BJ (cell line): ENCODE measurements around the gene DUSP2. TPM values are rescaled to one million over a fixed set of nuclear protein-coding genes. Genes with fewer than 3 reads are reported as not detected.

Source experiments
- CTCF ChIA-PET: fragments of 350-600 bp; formaldehyde crosslinking; extraction: SDS; loops from one replicate; lab custom pipeline; 2021; ENCODE audit warnings: antibody characterized with exemption, inconsistent platforms; lab: Yijun Ruan, JAX
- POLR2A ChIA-PET: fragments of 300-600 bp; sonication (Branson Sonifier 250); formaldehyde crosslinking; extraction: SDS; loops from one replicate; lab custom pipeline; 2021; ENCODE audit warnings: antibody characterized with exemption; lab: Charles Lee
- DNase-seq: peaks from one replicate; pipeline ENCODE4 v3.0.0-alpha.2; 2011; ENCODE audit warnings: low read depth
- H3K27me3 ChIP-seq: 2 replicates; pipeline ENCODE4 v1.6.0; 2011; ENCODE audit warnings: low read length; ENCODE audit not compliant: control insufficient read depth, insufficient read depth
- H3K36me3 ChIP-seq: 2 replicates; pipeline ENCODE4 v1.5.1; 2011; ENCODE audit warnings: low read length; ENCODE audit not compliant: control insufficient read depth, insufficient read depth
- H3K4me3 ChIP-seq: 2 replicates; pipeline ENCODE4 v1.5.1; 2011; ENCODE audit warnings: low read depth, mild to moderate bottlenecking, control low read depth, low read length
- CTCF ChIP-seq: IDR thresholded peaks from 2 replicates; pipeline ENCODE4 v1.5.1; 2011; ENCODE audit warnings: low read depth, mild to moderate bottlenecking, control low read depth, inconsistent platforms, low read length, moderate library complexity; ENCODE audit not compliant: insufficient read depth
- polyA plus RNA-seq: library from polyadenylated mRNA; depleted of rRNA; stranded (reverse); fragments of >200 nt; gene quantifications from 2 replicates; pipeline ENCODE4 v1.2.3, GENCODE V29; 2011

DUSP2 gene
- polyA plus RNA-seq, 1 experiment, result 2.2 TPM

GRCh38 chr2:96119389-96119751 is 25.9 kb downstream of the DUSP2 start:
- H3K27me3 ChIP-seq, result peaks cover 44% of the 10 kb centered on the region
- POLR2A ChIA-PET, result no interaction called here

DNA sequence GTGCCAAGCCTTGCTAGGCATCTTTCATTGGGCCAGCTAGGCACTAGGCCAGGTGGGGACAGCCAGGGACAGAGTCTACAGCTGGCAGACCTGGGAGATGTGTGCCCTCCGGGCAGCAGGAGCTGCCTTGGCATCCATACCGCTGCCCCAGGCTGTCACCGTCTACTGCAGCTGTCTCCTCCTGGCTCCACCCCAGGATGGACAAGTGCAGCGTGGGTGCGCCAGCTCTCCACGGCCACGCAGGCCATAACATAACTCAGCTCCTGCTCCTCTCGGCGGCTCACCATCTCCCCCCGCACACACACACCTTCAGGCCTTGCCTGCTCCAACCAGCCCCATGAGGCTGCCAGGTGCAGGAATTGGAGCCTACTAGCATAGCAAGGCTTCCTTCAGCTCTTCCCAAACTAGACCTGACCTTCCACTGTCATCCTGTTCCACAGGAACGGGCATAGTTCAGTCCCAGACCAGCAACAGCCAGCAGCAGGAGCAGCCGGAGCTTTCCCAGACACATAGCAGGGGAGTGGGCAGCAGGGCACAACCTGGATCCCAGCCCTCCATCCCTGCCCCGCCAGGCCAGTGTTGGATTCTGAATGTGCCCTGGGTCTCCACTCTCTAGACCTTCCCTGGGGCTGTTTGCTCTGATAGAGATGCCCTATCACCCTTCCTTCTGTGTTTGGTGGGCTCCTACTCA is 26.4 kb downstream of the DUSP2 start:
- no peak for TF ChIP-seq CTCF
- no peaks in the 10 kb centered on the region for H3K36me3 ChIP-seq
- DNase-seq, result no peak
- ChIA-PET CTCF (interaction anchor here (0.6 to 4.3 kb wide), 9 partner anchors 8 to 192 kb away, joined by 3 to 31 read pairs (median 4); partner anchors contain the start of genes ANKRD36C and ASTL), POLR2A (no interaction called here)
- no peak overlapping the region for H3K4me3 ChIP-seq
- peaks cover 47% of the 10 kb centered on the region for H3K27me3 ChIP-seq

More at GRCh38 chr2:96119389-96119751, 25.9 kb downstream of the DUSP2 start:
- H3K36me3 ChIP-seq, result no peaks in the 10 kb centered on the region
- H3K4me3 ChIP-seq, result no peak overlapping the region
- TF ChIP-seq CTCF, result no peak
- CTCF ChIA-PET, result interaction anchor here (1.0 to 4.3 kb wide), 2 partner anchors 127 kb away, joined by 4 to 31 read pairs; partner anchors contain the start of gene ANKRD36C
- no peak for DNase-seq

DNA sequence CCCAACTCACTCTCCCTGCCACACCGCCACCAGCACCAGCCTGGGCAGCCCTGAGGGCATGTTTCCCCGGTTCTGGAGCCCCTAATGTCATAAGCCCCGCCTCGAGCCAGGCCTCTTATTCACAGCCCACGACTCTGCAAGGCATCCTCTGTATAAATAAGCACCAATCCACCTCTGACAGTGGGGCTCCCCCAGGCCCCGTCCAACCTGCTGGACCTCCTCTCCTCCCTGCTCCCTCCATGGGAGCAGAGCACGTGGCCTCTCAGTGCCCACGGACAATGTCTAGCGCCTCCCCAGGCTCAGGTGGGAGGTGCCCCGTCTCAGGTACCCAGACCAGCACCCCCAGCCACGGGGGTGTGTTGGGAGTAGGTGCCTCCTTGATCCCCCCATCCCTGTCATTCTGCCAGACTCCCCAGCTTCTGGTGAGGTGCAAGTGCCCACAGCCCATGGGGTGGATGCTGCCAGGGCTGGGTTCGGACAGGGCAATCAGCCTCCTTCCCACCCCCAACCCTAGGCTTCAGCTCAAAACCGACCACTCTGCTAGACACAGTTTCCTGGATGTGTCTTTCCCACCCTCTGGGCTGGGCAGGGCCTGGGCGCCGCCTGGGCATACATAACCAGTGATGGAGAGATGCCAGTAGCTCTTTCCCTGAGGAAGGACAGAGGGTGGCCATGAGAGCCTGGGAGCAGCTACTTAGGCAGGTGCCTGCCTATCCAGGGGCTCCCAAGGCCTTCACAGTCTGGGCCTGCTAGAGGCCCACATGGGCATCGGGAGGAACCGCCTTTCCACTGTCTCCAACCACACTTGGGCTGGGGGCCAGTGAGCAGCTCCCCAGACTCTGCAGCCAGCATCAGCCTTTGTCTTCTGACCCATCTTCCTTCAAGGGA is 27.3 kb downstream of the DUSP2 start:
- Histone ChIP-seq H3K4me3 (no peak overlapping the region), H3K36me3 (no peaks in the 10 kb centered on the region), H3K27me3 (peaks cover 47% of the 10 kb centered on the region)
- no peak for DNase-seq
- ChIA-PET CTCF (interaction anchor here (0.6 to 4.3 kb wide), 28 partner anchors 8 to 193 kb away, joined by 3 to 31 read pairs (median 6); partner anchors contain the start of genes ANKRD36C and ASTL), POLR2A (no interaction called here)
- TF ChIP-seq CTCF, result no peak

DNA sequence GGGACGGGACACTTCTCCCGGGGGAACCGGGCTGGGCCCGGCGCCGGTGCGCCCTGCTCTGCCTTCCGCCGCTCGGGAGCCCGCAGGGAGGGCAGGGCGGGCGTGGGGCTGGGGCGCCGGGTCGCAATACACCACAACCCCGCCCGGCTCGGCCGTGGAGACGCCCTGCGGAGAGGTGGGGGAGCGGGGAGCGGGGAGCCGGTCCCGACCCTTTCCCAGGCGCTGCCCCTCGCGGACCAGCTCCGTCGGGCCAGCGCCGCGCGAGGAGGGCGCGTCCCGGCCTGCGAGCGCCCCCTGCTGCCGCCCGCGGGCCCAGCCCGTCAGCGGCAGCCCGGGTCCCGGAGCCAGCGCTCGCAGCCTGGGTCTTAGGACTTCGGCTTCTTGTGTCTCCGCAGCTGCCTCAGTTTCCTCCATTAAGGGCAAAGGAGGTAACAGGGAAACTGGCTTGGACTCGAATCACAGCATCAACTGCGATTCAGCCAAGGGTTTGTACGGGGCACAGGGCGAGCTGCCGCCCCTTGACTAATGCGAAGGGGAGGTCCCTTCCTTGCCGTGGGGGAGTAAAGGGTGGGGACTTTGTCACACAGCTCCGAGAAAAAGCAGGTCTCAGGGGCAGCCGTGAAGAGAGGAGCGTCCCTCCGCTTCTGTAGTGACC is 28.2 kb downstream of the DUSP2 start:
- TF ChIP-seq CTCF, result peak; percentile 50
- Histone ChIP-seq H3K27me3 (peaks cover 45% of the 10 kb centered on the region), H3K4me3 (peak overlapping the region; percentile 20), H3K36me3 (no peaks in the 10 kb centered on the region)
- DNase-seq, result no peak
- ChIA-PET CTCF (interaction anchor here (0.6 to 4.3 kb wide), 36 partner anchors 8 to 392 kb away, joined by 3 to 31 read pairs (median 5); partner anchors contain the start of genes ANKRD36C and ASTL), POLR2A (no interaction called here)
